Liver (tissue), 9 donors: ENCODE results near the gene NPPB. TPM values are rescaled to one million over a fixed set of nuclear protein-coding genes. Genes with fewer than 3 reads are reported as not detected.

ENCODE experiments used
- DNase-seq: peaks from one replicate; pipeline ENCODE4 v3.0.0-alpha.2; 2017; ENCODE audit warnings: low spot score
- H3K27ac ChIP-seq, 2 donors: one replicate each; pipeline ENCODE4 v1.7.0; 2013; ENCODE audit warnings: inconsistent platforms in 2 of 2, low read length in 2 of 2, control low read depth in 1 of 2, low read depth in 1 of 2, mild to moderate bottlenecking in 1 of 2
- H3K27me3 ChIP-seq, 4 donors: one replicate each; pipeline versions ENCODE4 v1.6.1 to v1.7.0; 2013; ENCODE audit warnings: low read length in 3 of 4, inconsistent platforms in 1 of 4, mild to moderate bottlenecking in 1 of 4, moderate library complexity in 1 of 4; ENCODE audit not compliant: control insufficient read depth in 4 of 4, insufficient read depth in 4 of 4
- H3K36me3 ChIP-seq, 4 donors: one replicate each; pipeline versions ENCODE4 v1.6.1 to v1.7.0; 2013; ENCODE audit warnings: low read length in 3 of 4, mild to moderate bottlenecking in 3 of 4, low read depth in 1 of 4, moderate library complexity in 1 of 4; ENCODE audit not compliant: control insufficient read depth in 4 of 4, insufficient read depth in 3 of 4
- H3K4me1 ChIP-seq, 4 donors: one replicate each; pipeline versions ENCODE4 v1.6.1 to v1.7.0; 2013; ENCODE audit warnings: low read length in 3 of 4, mild to moderate bottlenecking in 3 of 4, moderate library complexity in 1 of 4; ENCODE audit not compliant: control insufficient read depth in 4 of 4, insufficient read depth in 4 of 4
- H3K4me3 ChIP-seq, 3 donors: one replicate each; pipeline versions ENCODE4 v1.6.1 to v1.7.0; 2013; ENCODE audit warnings: low read length in 3 of 3, control low read depth in 1 of 3, low read depth in 1 of 3, mild to moderate bottlenecking in 1 of 3
- H3K9ac ChIP-seq, 2 donors: one replicate each; pipeline ENCODE4 v1.7.0; 2013; ENCODE audit warnings: low read length in 2 of 2, mild to moderate bottlenecking in 2 of 2, moderate library complexity in 2 of 2, control low read depth in 1 of 2, low read depth in 1 of 2
- H3K9me3 ChIP-seq, 4 donors: one replicate each; pipeline versions ENCODE4 v1.6.1 to v1.7.0; 2013; ENCODE audit warnings: low read length in 3 of 4; ENCODE audit not compliant: control insufficient read depth in 4 of 4
- EGR1 ChIP-seq, 2 donors: IDR thresholded peaks; 2 replicates each; pipeline ENCODE4 v1.6.1; 2016 to 2018; ENCODE audit warnings: antibody characterized with exemption in 2 of 2, low read depth in 2 of 2
- FOXA1 ChIP-seq: IDR thresholded peaks from 2 replicates; pipeline ENCODE4 v1.6.1; 2016; ENCODE audit warnings: antibody characterized with exemption
- FOXA2 ChIP-seq: IDR thresholded peaks from 2 replicates; pipeline ENCODE4 v1.6.1; 2016; ENCODE audit warnings: antibody characterized with exemption
- GABPA ChIP-seq, 2 donors: IDR thresholded peaks in 1 of 2; conservative IDR thresholded peaks in 1 of 2; 2 replicates each; pipeline ENCODE4 v1.6.1; 2016; ENCODE audit warnings: antibody characterized with exemption in 2 of 2, mild to moderate bottlenecking in 1 of 2, moderate library complexity in 1 of 2
- HNF4A ChIP-seq, 2 donors: conservative IDR thresholded peaks; 2 replicates each; pipeline ENCODE4 v1.6.1; 2016; ENCODE audit warnings: antibody characterized with exemption in 2 of 2, mild to moderate bottlenecking in 2 of 2
- HNF4G ChIP-seq: IDR thresholded peaks from 2 replicates; pipeline ENCODE4 v1.6.1; 2016; ENCODE audit warnings: antibody characterized with exemption
- JUND ChIP-seq, 2 donors: IDR thresholded peaks; 2 replicates each; pipeline ENCODE4 v1.6.1; 2016; ENCODE audit warnings: antibody characterized with exemption in 2 of 2
- NR2F2 ChIP-seq: IDR thresholded peaks from 2 replicates; pipeline ENCODE4 v1.6.1; 2016; ENCODE audit warnings: antibody characterized with exemption
- RAD21 ChIP-seq, 2 donors: IDR thresholded peaks; 2 replicates each; pipeline ENCODE4 v1.6.1; 2016; ENCODE audit warnings: antibody characterized with exemption in 2 of 2, mild to moderate bottlenecking in 2 of 2
- RXRA ChIP-seq, 2 donors: IDR thresholded peaks; 2 replicates each; pipeline ENCODE4 v1.6.1; 2017 to 2018; ENCODE audit warnings: antibody characterized with exemption in 2 of 2, mild to moderate bottlenecking in 1 of 2
- SP1 ChIP-seq: IDR thresholded peaks from 2 replicates; pipeline ENCODE4 v1.6.1; 2018; ENCODE audit warnings: antibody characterized with exemption, mild to moderate bottlenecking
- TAF1 ChIP-seq: conservative IDR thresholded peaks from 2 replicates; pipeline ENCODE4 v1.6.1; 2016; ENCODE audit warnings: antibody characterized with exemption, mild to moderate bottlenecking
- YY1 ChIP-seq: IDR thresholded peaks from 2 replicates; pipeline ENCODE4 v1.6.1; 2016; ENCODE audit warnings: antibody characterized with exemption, mild to moderate bottlenecking
- WGBS: extraction: QIAGEN DNeasy Blood & Tissue Kit; methylation state at CpG from one replicate; pipeline ENCODE4 v1.1.7; 2013; 5-methylcytosine and 5-hydroxymethylcytosine counted together
- polyA plus RNA-seq, 2 donors: library from polyadenylated mRNA; stranded (reverse) in 1 of 2; unstranded in 1 of 2; fragments of 200-250 nt in 1 of 2; fragments of >200 nt in 1 of 2; fragmentation: Nextera tagmentation in 1 of 2; extraction: Ambion mirVana in 1 of 2; gene quantifications; one replicate each; pipeline versions ENCODE4 v1.2.1 to v1.2.3, GENCODE V29; 2013 to 2015
- total RNA-seq, 2 donors: library from RNA; depleted of rRNA; stranded (reverse); fragments of >200 nt; gene quantifications; one replicate each; pipeline ENCODE4 v1.2.3, GENCODE V29; 2014
- TF ChIP-seq, protein P1 (sequence below): IDR thresholded peaks from 2 replicates; pipeline ENCODE4 v1.6.1; 2016; ENCODE audit warnings: antibody characterized with exemption, mild to moderate bottlenecking
- TF ChIP-seq, protein P2 (sequence below): IDR thresholded peaks from 2 replicates; pipeline ENCODE4 v1.6.1; 2016; ENCODE audit warnings: antibody characterized with exemption
- TF ChIP-seq, protein P3 (sequence below): IDR thresholded peaks from 2 replicates; pipeline ENCODE4 v1.6.1; 2016; ENCODE audit warnings: antibody characterized with exemption
- TF ChIP-seq, protein P4 (sequence below): IDR thresholded peaks from 2 replicates; pipeline ENCODE4 v1.6.1; 2016; ENCODE audit warnings: antibody characterized with exemption
- TF ChIP-seq, protein P5 (sequence below): fragments of 150-350 bp; IDR thresholded peaks from 2 replicates; pipeline ENCODE4 v1.5.1; 2017; ENCODE audit warnings: improper control_type of control experiment, low read depth, low read length; ENCODE audit not compliant: missing input control
- donor health status: healthy.
- donor health status: healthy.
- donor health status: healthy.
- donor health status: healthy.
- donor health status: healthy.

NPPB gene
- total and polyA plus RNA-seq, 4 donors = not detected

DNA sequence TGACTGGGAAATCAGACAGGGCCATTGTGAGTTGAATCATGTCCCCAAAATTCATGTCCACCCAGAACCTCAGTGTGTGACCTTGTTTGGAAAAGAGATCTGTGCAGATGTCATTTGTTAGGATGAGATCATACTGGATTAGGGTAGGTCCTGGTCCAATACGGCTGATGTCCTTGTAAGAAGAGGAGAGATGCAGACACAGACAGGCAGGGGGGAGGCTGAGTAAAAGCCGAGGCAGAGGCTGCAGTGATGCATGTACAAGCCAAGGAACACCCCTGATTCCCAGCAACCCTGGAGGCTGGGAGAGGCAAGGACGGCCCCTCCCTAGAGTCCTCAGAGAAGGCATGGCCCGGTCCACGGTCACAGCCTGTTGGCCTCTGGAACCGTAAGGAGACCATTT lies 15.9 kb upstream of the NPPB start:
- no peaks in the 10 kb centered on the region for H3K9me3 ChIP-seq
- no peaks in the 10 kb centered on the region for H3K27me3 ChIP-seq
- no peak overlapping the region for H3K9ac ChIP-seq
- H3K4me3 ChIP-seq = no peak overlapping the region
- DNase-seq = no peak
- H3K27ac ChIP-seq = no peak overlapping the region
- no peaks in the 10 kb centered on the region for H3K4me1 ChIP-seq
- no peaks in the 10 kb centered on the region for H3K36me3 ChIP-seq
- no peak for TF ChIP-seq EGR1 (IDR thresholded peaks at IDR 0.05; ENCODE audit: low read depth in 2 of 2)
- TF ChIP-seq HNF4A (conservative IDR thresholded peaks at IDR 0.05) = no peak
- TF ChIP-seq FOXA2 = no peak
- TF ChIP-seq, protein P1, sequence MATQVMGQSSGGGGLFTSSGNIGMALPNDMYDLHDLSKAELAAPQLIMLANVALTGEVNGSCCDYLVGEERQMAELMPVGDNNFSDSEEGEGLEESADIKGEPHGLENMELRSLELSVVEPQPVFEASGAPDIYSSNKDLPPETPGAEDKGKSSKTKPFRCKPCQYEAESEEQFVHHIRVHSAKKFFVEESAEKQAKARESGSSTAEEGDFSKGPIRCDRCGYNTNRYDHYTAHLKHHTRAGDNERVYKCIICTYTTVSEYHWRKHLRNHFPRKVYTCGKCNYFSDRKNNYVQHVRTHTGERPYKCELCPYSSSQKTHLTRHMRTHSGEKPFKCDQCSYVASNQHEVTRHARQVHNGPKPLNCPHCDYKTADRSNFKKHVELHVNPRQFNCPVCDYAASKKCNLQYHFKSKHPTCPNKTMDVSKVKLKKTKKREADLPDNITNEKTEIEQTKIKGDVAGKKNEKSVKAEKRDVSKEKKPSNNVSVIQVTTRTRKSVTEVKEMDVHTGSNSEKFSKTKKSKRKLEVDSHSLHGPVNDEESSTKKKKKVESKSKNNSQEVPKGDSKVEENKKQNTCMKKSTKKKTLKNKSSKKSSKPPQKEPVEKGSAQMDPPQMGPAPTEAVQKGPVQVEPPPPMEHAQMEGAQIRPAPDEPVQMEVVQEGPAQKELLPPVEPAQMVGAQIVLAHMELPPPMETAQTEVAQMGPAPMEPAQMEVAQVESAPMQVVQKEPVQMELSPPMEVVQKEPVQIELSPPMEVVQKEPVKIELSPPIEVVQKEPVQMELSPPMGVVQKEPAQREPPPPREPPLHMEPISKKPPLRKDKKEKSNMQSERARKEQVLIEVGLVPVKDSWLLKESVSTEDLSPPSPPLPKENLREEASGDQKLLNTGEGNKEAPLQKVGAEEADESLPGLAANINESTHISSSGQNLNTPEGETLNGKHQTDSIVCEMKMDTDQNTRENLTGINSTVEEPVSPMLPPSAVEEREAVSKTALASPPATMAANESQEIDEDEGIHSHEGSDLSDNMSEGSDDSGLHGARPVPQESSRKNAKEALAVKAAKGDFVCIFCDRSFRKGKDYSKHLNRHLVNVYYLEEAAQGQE = no peak
- TF ChIP-seq SP1 = no peak
- 89% methylated on average over 6 of the region's 6 CpGs for WGBS

DNA sequence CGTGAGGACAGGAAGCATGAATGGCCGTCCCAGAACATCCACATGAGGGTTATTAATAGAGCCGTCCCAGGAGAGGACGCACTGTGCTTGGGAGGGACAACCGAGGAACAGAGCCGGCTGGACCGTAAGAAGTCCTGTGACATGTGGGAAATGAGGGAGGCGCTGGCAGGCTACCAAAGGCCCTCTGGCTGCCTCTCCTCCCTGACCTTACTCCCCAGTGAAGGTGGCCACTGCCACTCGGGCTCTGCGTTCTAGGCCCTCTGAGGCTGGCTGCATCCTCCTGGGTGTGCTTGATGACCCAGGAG lies 15.5 kb upstream of the NPPB start:
- Histone ChIP-seq H3K4me3 (no peak overlapping the region), H3K27ac (no peak overlapping the region), H3K27me3 (no peaks in the 10 kb centered on the region), H3K36me3 (no peaks in the 10 kb centered on the region), H3K9me3 (no peaks in the 10 kb centered on the region), H3K4me1 (no peaks in the 10 kb centered on the region), H3K9ac (no peak overlapping the region)
- TF ChIP-seq TAF1 (no peak), EGR1 (IDR thresholded peaks at IDR 0.05; ENCODE audit: low read depth in 2 of 2) (no peak), RXRA (IDR thresholded peaks at IDR 0.05) (no peak), SP1 (no peak), GABPA (IDR thresholded peaks at IDR 0.05 in 1 of 2, conservative IDR thresholded peaks at IDR 0.05 in 1 of 2) (no peak), HNF4A (conservative IDR thresholded peaks at IDR 0.05) (no peak), HNF4G (no peak), FOXA1 (no peak), YY1 (no peak), NR2F2 (no peak), FOXA2 (no peak), JUND (IDR thresholded peaks at IDR 0.05) (no peak), RAD21 (IDR thresholded peaks at IDR 0.05) (no peak)
- TF ChIP-seq, protein P2, sequence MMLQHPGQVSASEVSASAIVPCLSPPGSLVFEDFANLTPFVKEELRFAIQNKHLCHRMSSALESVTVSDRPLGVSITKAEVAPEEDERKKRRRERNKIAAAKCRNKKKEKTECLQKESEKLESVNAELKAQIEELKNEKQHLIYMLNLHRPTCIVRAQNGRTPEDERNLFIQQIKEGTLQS = no peak
- TF ChIP-seq, protein P3, sequence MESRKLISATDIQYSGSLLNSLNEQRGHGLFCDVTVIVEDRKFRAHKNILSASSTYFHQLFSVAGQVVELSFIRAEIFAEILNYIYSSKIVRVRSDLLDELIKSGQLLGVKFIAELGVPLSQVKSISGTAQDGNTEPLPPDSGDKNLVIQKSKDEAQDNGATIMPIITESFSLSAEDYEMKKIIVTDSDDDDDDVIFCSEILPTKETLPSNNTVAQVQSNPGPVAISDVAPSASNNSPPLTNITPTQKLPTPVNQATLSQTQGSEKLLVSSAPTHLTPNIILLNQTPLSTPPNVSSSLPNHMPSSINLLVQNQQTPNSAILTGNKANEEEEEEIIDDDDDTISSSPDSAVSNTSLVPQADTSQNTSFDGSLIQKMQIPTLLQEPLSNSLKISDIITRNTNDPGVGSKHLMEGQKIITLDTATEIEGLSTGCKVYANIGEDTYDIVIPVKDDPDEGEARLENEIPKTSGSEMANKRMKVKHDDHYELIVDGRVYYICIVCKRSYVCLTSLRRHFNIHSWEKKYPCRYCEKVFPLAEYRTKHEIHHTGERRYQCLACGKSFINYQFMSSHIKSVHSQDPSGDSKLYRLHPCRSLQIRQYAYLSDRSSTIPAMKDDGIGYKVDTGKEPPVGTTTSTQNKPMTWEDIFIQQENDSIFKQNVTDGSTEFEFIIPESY = no peak
- TF ChIP-seq, protein P1 = no peak
- TF ChIP-seq, protein P4, sequence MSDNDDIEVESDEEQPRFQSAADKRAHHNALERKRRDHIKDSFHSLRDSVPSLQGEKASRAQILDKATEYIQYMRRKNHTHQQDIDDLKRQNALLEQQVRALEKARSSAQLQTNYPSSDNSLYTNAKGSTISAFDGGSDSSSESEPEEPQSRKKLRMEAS = no peak
- TF ChIP-seq, protein P5, sequence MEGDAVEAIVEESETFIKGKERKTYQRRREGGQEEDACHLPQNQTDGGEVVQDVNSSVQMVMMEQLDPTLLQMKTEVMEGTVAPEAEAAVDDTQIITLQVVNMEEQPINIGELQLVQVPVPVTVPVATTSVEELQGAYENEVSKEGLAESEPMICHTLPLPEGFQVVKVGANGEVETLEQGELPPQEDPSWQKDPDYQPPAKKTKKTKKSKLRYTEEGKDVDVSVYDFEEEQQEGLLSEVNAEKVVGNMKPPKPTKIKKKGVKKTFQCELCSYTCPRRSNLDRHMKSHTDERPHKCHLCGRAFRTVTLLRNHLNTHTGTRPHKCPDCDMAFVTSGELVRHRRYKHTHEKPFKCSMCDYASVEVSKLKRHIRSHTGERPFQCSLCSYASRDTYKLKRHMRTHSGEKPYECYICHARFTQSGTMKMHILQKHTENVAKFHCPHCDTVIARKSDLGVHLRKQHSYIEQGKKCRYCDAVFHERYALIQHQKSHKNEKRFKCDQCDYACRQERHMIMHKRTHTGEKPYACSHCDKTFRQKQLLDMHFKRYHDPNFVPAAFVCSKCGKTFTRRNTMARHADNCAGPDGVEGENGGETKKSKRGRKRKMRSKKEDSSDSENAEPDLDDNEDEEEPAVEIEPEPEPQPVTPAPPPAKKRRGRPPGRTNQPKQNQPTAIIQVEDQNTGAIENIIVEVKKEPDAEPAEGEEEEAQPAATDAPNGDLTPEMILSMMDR = no peak
- 66% methylated on average over 10 of the region's 10 CpGs for WGBS
- DNase-seq = no peak
